Glutamatergic neuron (in vitro differentiated cells): ENCODE results near the gene TBC1D1. TPM values are rescaled to one million over a fixed set of nuclear protein-coding genes. Genes with fewer than 3 reads are reported as not detected.
A peak's percentile ranks its signal among the peaks of the same experiment; 100 is the strongest.

Source experiments
- DNase-seq: peaks from one replicate; pipeline ENCODE4 v3.0.0; 2022
- H3K27ac Mint-ChIP-seq: one replicate; pipeline ENCODE4 v1.8.0; 2020; ENCODE audit warnings: mild to moderate bottlenecking, mixed read lengths, inconsistent platforms; ENCODE audit not compliant: unreplicated experiment
- H3K27me3 Mint-ChIP-seq: one replicate; pipeline ENCODE4 v1.8.0; 2020; ENCODE audit warnings: mild to moderate bottlenecking, moderate library complexity, mixed read lengths, inconsistent platforms; ENCODE audit not compliant: unreplicated experiment
- H3K36me3 Mint-ChIP-seq: one replicate; pipeline ENCODE4 v1.8.0; 2020; ENCODE audit warnings: mild to moderate bottlenecking, mixed read lengths, inconsistent platforms; ENCODE audit not compliant: unreplicated experiment
- H3K4me1 Mint-ChIP-seq: one replicate; pipeline ENCODE4 v1.8.0; 2020; ENCODE audit warnings: mild to moderate bottlenecking, low read depth, mixed read lengths, inconsistent platforms; ENCODE audit not compliant: unreplicated experiment
- H3K4me3 Mint-ChIP-seq: one replicate; pipeline ENCODE4 v1.8.0; 2020; ENCODE audit warnings: mild to moderate bottlenecking, mixed read lengths, inconsistent platforms; ENCODE audit not compliant: unreplicated experiment
- H3K9me3 Mint-ChIP-seq: one replicate; pipeline ENCODE4 v1.8.0; 2020; ENCODE audit warnings: mild to moderate bottlenecking, moderate library complexity, mixed read lengths, inconsistent platforms; ENCODE audit not compliant: unreplicated experiment
- total RNA-seq: library from RNA; stranded (reverse); fragmentation: NEBNext Ultra II Directional; extraction: Animal tissue kit (Norgen Biotek cat#: 25700); gene quantifications from one replicate; pipeline ENCODE4 v1.2.1, GENCODE V29; 2021; ENCODE audit not compliant: unreplicated experiment
- TF ChIP-seq, protein P1 (sequence below): fragments of 200-600 bp; sonication (generic); IDR thresholded peaks from one replicate; pipeline ENCODE4 v1.5.0; 2021; ENCODE audit not compliant: partially characterized antibody, unreplicated experiment

The TBC1D1 gene
- total RNA-seq, 1 donor from 2014 or later: 106 TPM

- no peak for DNase-seq
- Mint-ChIP-seq H3K27me3 (peaks cover 5% of the 10 kb centered on the region), H3K36me3 (no peaks in the 10 kb centered on the region), H3K4me1 (peaks cover 31% of the 10 kb centered on the region), H3K9me3 (peaks cover 4% of the 10 kb centered on the region), H3K27ac (no peak overlapping the region), H3K4me3 (no peak overlapping the region)
- TF ChIP-seq, protein P1, sequence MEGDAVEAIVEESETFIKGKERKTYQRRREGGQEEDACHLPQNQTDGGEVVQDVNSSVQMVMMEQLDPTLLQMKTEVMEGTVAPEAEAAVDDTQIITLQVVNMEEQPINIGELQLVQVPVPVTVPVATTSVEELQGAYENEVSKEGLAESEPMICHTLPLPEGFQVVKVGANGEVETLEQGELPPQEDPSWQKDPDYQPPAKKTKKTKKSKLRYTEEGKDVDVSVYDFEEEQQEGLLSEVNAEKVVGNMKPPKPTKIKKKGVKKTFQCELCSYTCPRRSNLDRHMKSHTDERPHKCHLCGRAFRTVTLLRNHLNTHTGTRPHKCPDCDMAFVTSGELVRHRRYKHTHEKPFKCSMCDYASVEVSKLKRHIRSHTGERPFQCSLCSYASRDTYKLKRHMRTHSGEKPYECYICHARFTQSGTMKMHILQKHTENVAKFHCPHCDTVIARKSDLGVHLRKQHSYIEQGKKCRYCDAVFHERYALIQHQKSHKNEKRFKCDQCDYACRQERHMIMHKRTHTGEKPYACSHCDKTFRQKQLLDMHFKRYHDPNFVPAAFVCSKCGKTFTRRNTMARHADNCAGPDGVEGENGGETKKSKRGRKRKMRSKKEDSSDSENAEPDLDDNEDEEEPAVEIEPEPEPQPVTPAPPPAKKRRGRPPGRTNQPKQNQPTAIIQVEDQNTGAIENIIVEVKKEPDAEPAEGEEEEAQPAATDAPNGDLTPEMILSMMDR: no peak
These were observed 222.7 kb downstream of the TBC1D1 start for GRCh38 chr4:38113551-38113950.

- Mint-ChIP-seq H3K4me1 (peaks cover 25% of the 10 kb centered on the region), H3K36me3 (no peaks in the 10 kb centered on the region), H3K9me3 (peaks cover 4% of the 10 kb centered on the region), H3K27ac (no peak overlapping the region), H3K27me3 (peaks cover 4% of the 10 kb centered on the region), H3K4me3 (no peak overlapping the region)
- TF ChIP-seq, protein P1: no peak
- no peak for DNase-seq
These were observed 223.7 kb downstream of the TBC1D1 start for GRCh38 chr4:38114386-38115150.

GRCh38 chr4:38115601-38116000, 224.7 kb downstream of the TBC1D1 start:
- Mint-ChIP-seq H3K36me3 (no peaks in the 10 kb centered on the region), H3K4me3 (no peak overlapping the region), H3K27me3 (peaks cover 2% of the 10 kb centered on the region), H3K9me3 (peaks cover 4% of the 10 kb centered on the region), H3K27ac (no peak overlapping the region), H3K4me1 (peaks cover 18% of the 10 kb centered on the region)
- TF ChIP-seq, protein P1: no peak
- no peak for DNase-seq

GRCh38 chr4:38117591-38117990, 226.7 kb downstream of the TBC1D1 start:
- Mint-ChIP-seq H3K4me1 (peaks cover 13% of the 10 kb centered on the region), H3K4me3 (no peak overlapping the region), H3K27ac (no peak overlapping the region), H3K27me3 (peaks cover 2% of the 10 kb centered on the region), H3K9me3 (peaks cover 2% of the 10 kb centered on the region), H3K36me3 (no peaks in the 10 kb centered on the region)
- TF ChIP-seq, protein P1: no peak
- no peak for DNase-seq

DNA sequence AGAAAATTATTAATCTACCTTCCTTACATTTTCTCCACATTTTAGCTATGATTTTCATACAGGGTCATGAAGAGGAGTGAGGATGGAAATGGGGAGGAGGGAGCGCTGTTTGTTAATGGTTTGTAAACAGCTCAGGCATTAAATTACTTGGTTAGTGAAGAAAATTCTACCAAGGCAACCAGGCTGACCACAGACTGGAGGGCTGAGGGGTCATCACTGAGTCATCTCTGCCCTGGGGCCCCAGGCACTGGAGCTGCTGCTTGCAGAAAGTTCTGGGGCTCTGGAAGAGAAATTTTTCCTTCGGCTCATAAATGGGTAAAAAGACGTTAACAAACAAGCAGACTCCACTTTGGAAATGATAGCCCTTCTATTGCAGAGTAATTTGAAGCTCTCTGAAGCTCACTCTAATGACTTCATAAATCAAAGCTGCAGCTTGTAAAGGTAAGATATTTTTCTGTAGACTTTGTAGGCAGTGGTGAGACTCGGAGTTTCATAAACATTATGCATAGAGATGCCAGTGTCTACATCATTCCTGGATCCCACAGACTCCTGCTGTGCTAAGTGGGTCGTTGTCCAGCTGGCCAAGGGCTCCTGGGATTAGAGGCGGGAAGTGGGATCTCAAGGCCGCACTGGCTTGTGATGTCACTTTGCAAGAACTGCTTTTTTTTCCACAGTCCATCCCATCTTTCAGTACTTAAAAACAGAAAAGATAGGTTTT, 228.9 kb downstream of the TBC1D1 start:
- peaks cover 11% of the 10 kb centered on the region for H3K4me1 Mint-ChIP-seq
- no peaks in the 10 kb centered on the region for H3K36me3 Mint-ChIP-seq
- peak; percentile 62 for DNase-seq
- no peak overlapping the region for H3K4me3 Mint-ChIP-seq
- peak overlapping the region; percentile 48 for H3K27ac Mint-ChIP-seq
- peaks cover under 1% of the 10 kb centered on the region for H3K9me3 Mint-ChIP-seq
- no peaks in the 10 kb centered on the region for H3K27me3 Mint-ChIP-seq
- TF ChIP-seq, protein P1: no peak
